ENCODE data around the gene SNRPD3. TPM values are rescaled to one million over a fixed set of nuclear protein-coding genes. Genes with fewer than 3 reads are reported as not detected.
"Not testable (repeated sequence)": the region's sequence is repeated elsewhere in the genome, so short reads cannot be mapped to it uniquely, and the experiment has no call there.

SNRPD3 gene
- total and polyA plus RNA-seq, 9 of the 15 experiments (the other 6 are each of a cell fraction or from before 2014, with no cell fraction given): 131 to 366 (median 274) TPM

DNA sequence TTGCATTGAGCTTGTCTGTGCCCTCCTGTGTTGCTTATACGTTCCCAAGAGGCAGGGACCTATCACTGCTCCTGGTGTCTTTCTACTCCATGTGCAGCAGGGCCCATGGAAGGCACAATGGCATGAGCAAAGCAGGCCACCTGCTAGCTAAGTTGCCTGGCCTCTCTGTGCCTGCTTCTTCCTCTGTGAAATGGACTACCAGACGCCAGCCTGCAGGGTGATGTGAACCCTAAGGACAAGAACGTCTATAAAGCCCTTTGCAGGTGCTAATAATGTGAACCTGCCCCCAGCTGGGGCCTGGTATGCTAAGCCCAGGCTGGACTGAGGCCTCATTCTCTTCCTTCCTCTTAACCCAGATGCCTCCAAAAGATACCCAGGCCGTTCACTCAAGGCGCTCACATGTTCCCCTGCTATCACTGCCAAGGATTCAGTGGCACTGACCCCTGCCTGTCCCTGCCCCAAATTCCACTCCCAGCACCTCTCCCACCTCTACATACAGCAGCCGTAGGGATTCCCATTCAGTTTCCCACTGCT, 4.8 kb upstream of the SNRPD3 start:
- DNase-seq (ENCODE audit: extremely low read depth in 1 of 4, low spot score in 3 of 4) (no peak), ATAC-seq (no peak), FAIRE-seq (no peak)
- peaks cover 13 to 19% of the 10 kb centered on the region in 2 experiments; a peak in 4 of 5 replicates for H3K4me1 ChIP-seq (replicated peaks in 1 of 2; ENCODE audit: control insufficient read depth in 2 of 2, insufficient read depth in 2 of 2, low read length in 2 of 2)
- ChIA-PET POLR2A (interaction anchor here (1.0 to 1.5 kb wide), 2 partner anchors 11 to 370 kb away, joined by 5 to 7 read pairs; no protein-coding TSS in a partner anchor), CTCF (ENCODE audit: low intra/inter-chr PET ratio) (no interaction called here)
- no peaks in the 10 kb centered on the region for H3K9me3 ChIP-seq (replicated peaks; ENCODE audit: control insufficient read depth, insufficient read depth, low read depth, low read length)
- in situ Hi-C loops (cut with MboI): no loop called here
- WGBS (ENCODE audit: insufficient coverage, low coverage, missing lambda C conversion rate): 67% methylated on average over 5 of the region's 6 CpGs
- TF ChIP-seq HNRNPK (IDR thresholded peaks at IDR 0.05; ENCODE audit: low read depth, low read length, poor library complexity, severe bottlenecking) (no peak), LCOR (CRISPR knock-in tag; IDR thresholded peaks at IDR 0.05) (no peak), POLR2AphosphoS2 (IDR thresholded peaks at IDR 0.05; ENCODE audit: low read length) (no peak)
- TF ChIP-seq, protein P1, sequence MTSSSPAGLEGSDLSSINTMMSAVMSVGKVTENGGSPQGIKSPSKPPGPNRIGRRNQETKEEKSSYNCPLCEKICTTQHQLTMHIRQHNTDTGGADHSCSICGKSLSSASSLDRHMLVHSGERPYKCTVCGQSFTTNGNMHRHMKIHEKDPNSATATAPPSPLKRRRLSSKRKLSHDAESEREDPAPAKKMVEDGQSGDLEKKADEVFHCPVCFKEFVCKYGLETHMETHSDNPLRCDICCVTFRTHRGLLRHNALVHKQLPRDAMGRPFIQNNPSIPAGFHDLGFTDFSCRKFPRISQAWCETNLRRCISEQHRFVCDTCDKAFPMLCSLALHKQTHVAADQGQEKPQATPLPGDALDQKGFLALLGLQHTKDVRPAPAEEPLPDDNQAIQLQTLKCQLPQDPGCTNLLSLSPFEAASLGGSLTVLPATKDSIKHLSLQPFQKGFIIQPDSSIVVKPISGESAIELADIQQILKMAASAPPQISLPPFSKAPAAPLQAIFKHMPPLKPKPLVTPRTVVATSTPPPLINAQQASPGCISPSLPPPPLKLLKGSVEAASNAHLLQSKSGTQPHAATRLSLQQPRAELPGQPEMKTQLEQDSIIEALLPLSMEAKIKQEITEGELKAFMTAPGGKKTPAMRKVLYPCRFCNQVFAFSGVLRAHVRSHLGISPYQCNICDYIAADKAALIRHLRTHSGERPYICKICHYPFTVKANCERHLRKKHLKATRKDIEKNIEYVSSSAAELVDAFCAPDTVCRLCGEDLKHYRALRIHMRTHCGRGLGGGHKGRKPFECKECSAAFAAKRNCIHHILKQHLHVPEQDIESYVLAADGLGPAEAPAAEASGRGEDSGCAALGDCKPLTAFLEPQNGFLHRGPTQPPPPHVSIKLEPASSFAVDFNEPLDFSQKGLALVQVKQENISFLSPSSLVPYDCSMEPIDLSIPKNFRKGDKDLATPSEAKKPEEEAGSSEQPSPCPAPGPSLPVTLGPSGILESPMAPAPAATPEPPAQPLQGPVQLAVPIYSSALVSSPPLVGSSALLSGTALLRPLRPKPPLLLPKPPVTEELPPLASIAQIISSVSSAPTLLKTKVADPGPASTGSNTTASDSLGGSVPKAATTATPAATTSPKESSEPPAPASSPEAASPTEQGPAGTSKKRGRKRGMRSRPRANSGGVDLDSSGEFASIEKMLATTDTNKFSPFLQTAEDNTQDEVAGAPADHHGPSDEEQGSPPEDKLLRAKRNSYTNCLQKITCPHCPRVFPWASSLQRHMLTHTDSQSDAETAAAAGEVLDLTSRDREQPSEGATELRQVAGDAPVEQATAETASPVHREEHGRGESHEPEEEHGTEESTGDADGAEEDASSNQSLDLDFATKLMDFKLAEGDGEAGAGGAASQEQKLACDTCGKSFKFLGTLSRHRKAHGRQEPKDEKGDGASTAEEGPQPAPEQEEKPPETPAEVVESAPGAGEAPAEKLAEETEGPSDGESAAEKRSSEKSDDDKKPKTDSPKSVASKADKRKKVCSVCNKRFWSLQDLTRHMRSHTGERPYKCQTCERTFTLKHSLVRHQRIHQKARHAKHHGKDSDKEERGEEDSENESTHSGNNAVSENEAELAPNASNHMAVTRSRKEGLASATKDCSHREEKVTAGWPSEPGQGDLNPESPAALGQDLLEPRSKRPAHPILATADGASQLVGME (CRISPR knock-in tag; IDR thresholded peaks at IDR 0.05): no peak
- H3K9me1 ChIP-seq (ENCODE audit: control insufficient read depth, insufficient read depth, low read length): no peaks in the 10 kb centered on the region
- 0 out of 2 replicates have a peak, but pooled peaks cover 13% of the 10 kb centered on the region for H4K20me1 ChIP-seq (replicated peaks; ENCODE audit: control insufficient read depth, insufficient read depth, low read length)
- H3K79me2 ChIP-seq (ENCODE audit: control insufficient read depth, insufficient read depth, low read length): peaks cover 52% of the 10 kb centered on the region
- H3K36me3 ChIP-seq (ENCODE audit: control insufficient read depth, insufficient read depth, low read length): peaks cover 50% of the 10 kb centered on the region; the same call in 2 of the 3 replicates
- BruUV-seq (replicated peaks): no TSS peak
- H3K27me3 ChIP-seq (ENCODE audit: control insufficient read depth in 2 of 2, insufficient read depth in 2 of 2, low read length in 2 of 2): no peaks in the 10 kb centered on the region
- no peak overlapping the region for H2AFZ ChIP-seq (ENCODE audit: low read depth, low read length)
- peak overlapping the region in 1 of 2 experiments; percentile 74; a peak in 1 of 4 replicates for H3K9ac ChIP-seq (ENCODE audit: insufficient read depth in 1 of 2, low read depth in 2 of 2, low read length in 2 of 2)
- no peak overlapping the region for H3K4me3 ChIP-seq
- intact Hi-C loops (cut with micrococcal nuclease): no loop called here
- no peak overlapping the region for H3K27ac ChIP-seq (ENCODE audit: extremely low read depth, low read depth, low read length)
- H3K4me2 ChIP-seq (ENCODE audit: insufficient read depth, low read length): no peak overlapping the region

DNA sequence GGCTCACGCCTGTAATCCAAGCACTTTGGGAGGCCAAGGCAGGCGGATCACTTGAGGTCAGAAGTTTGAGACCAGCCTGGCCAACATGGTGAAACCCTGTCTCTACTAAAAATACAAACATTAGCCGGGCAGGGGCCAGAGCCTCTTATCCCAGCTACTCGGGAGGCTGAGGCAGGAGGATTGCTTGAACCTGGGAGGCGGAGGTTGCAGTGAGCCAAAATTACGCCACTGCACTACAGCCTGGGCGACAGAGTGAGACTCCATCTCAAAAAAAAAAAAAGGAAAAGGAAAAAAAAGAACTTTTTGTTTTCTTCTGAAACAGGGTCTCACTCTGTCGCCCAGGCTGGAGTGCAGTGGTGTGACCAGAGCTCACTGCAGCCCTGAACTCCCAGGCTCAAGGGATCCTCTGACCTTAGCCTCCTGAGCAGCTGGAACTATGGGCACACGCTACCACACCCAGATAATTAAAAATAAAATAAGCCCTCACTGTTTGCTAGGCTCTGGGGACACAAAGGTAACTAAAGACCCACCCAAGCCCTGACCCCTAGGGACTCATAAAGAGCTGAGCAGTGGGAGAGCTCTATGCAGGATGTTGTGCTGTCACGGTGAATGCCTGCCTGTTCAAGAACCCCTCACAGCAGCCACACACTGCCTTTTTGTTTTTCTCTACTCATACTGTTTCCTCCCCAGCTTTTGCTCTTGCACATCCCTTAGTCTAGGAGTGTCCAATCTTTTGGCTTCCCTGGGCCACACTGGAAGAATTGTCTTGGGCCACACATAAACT, 3.1 kb upstream of the SNRPD3 start:
- in situ Hi-C loops (cut with MboI); ATAC-seq; H3K9ac ChIP-seq (ENCODE audit: insufficient read depth in 1 of 2, low read depth in 2 of 2, low read length in 2 of 2); DNase-seq (ENCODE audit: extremely low read depth in 1 of 4, low spot score in 3 of 4); BruUV-seq (replicated peaks); H2AFZ ChIP-seq (ENCODE audit: low read depth, low read length); H3K27me3 ChIP-seq (ENCODE audit: control insufficient read depth in 2 of 2, insufficient read depth in 2 of 2, low read length in 2 of 2); H3K27ac ChIP-seq (ENCODE audit: extremely low read depth, low read depth, low read length); H3K4me3 ChIP-seq; FAIRE-seq; H3K9me1 ChIP-seq (ENCODE audit: control insufficient read depth, insufficient read depth, low read length); H3K9me3 ChIP-seq (replicated peaks; ENCODE audit: control insufficient read depth, insufficient read depth, low read depth, low read length); intact Hi-C loops (cut with micrococcal nuclease); CTCF ChIA-PET (ENCODE audit: low intra/inter-chr PET ratio): not testable (repeated sequence)
- Histone ChIP-seq H4K20me1 (replicated peaks; ENCODE audit: control insufficient read depth, insufficient read depth, low read length) (0 out of 2 replicates have a peak, but pooled peaks cover 13% of the 10 kb centered on the region), H3K36me3 (ENCODE audit: control insufficient read depth, insufficient read depth, low read length) (peaks cover 45% of the 10 kb centered on the region; the same call in 2 of the 3 replicates), H3K4me2 (ENCODE audit: insufficient read depth, low read length) (peak overlapping the region; percentile 99; the same call in 1 of the 2 replicates), H3K4me1 (replicated peaks in 1 of 2; ENCODE audit: control insufficient read depth in 2 of 2, insufficient read depth in 2 of 2, low read length in 2 of 2) (peaks cover 18 to 21% of the 10 kb centered on the region in 2 experiments; a peak in 4 of 5 replicates), H3K79me2 (ENCODE audit: control insufficient read depth, insufficient read depth, low read length) (peaks cover 69% of the 10 kb centered on the region)
- POLR2A ChIA-PET: interaction anchor here (0.9 to 2.4 kb wide), 3 partner anchors 13 to 26 kb away, joined by 3 to 13 read pairs (median 4); no protein-coding TSS in a partner anchor
- 86% methylated on average over 6 of the region's 10 CpGs for WGBS (ENCODE audit: insufficient coverage, low coverage, missing lambda C conversion rate)
